PC-3 (cell line): ENCODE data around the gene MAML2.

Source experiments
- EZH2 ChIP-seq: fragments of 300-600 bp; sonication (generic); IDR thresholded peaks from one replicate; pipeline ENCODE4 v1.6.1; 2017; ENCODE audit warnings: antibody characterized with exemption, mild to moderate bottlenecking, low read length; ENCODE audit not compliant: unreplicated experiment
- EZH2phosphoT487 ChIP-seq: fragments of 300-600 bp; sonication (generic); IDR thresholded peaks from 2 replicates; pipeline ENCODE4 v1.6.1; 2018; ENCODE audit warnings: mild to moderate bottlenecking, antibody characterized with exemption, low read length, borderline replicate concordance
- TF ChIP-seq, protein P1 (sequence below): fragments of 300-600 bp; sonication (generic); conservative IDR thresholded peaks from 2 replicates; pipeline ENCODE4 v1.5.1; 2017; ENCODE audit warnings: antibody characterized with exemption, low read depth, mild to moderate bottlenecking, low read length

DNA sequence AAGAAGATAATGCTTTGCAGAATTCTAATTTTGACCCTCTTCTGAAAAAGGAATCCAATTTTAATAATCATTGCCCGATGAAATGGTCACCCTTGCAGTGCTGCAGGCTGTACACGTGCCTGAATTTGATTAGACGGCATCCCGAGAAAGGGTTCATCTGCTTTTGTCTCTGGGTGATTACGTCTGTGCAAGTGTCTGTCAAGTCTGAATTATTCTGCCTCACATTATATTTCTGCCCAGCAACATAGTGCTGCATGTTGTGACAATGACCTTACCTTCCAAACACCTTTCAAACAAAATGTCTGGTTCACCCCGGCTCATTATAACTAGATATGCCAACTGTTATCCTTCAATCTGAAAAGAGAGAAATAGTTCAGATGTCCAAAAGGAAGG, 164.1 kb downstream of the MAML2 start:
- TF ChIP-seq, protein P1, sequence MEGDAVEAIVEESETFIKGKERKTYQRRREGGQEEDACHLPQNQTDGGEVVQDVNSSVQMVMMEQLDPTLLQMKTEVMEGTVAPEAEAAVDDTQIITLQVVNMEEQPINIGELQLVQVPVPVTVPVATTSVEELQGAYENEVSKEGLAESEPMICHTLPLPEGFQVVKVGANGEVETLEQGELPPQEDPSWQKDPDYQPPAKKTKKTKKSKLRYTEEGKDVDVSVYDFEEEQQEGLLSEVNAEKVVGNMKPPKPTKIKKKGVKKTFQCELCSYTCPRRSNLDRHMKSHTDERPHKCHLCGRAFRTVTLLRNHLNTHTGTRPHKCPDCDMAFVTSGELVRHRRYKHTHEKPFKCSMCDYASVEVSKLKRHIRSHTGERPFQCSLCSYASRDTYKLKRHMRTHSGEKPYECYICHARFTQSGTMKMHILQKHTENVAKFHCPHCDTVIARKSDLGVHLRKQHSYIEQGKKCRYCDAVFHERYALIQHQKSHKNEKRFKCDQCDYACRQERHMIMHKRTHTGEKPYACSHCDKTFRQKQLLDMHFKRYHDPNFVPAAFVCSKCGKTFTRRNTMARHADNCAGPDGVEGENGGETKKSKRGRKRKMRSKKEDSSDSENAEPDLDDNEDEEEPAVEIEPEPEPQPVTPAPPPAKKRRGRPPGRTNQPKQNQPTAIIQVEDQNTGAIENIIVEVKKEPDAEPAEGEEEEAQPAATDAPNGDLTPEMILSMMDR: no peak
- no peak for TF ChIP-seq EZH2
- no peak for TF ChIP-seq EZH2phosphoT487
